DMS 273 treated with DMSO at 0.1 percent for 48 hours (cell line): ENCODE measurements around the gene DCTN2.
A peak's percentile ranks its signal among the peaks of the same experiment; 100 is the strongest.
"Not testable (repeated sequence)": the region's sequence is repeated elsewhere in the genome, so short reads cannot be mapped to it uniquely, and the experiment has no call there.

Experiments used
- DNase-seq: peaks from one replicate; lab custom pipeline; 2025; lab: John Stamatoyannopoulos, UW

The DCTN2 gene

DNA sequence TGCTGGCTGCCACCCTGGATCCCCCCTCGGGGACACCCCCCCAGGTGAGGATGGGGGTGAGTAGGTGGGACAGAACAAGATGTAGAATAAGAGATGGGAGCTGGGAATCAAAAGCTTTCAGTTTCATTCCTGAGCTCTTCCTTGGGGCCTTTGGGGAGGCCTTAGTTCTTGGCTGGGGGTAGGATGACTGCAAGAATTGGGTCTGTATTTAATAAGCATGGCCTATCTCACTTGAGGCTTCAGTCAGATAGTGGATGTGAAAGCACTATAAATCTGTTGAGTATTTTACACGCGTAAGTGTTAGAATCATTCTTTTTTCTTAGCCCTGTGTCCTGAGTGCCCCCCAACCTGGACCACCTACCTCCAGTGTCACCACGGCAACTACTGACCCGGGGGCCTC is 19.8 kb downstream of the DCTN2 start:
- DNase-seq = no peak

- no peak for DNase-seq
Measured at GRCh38 chr12:57526477-57527126, 20.4 kb downstream of the DCTN2 start.

DNA sequence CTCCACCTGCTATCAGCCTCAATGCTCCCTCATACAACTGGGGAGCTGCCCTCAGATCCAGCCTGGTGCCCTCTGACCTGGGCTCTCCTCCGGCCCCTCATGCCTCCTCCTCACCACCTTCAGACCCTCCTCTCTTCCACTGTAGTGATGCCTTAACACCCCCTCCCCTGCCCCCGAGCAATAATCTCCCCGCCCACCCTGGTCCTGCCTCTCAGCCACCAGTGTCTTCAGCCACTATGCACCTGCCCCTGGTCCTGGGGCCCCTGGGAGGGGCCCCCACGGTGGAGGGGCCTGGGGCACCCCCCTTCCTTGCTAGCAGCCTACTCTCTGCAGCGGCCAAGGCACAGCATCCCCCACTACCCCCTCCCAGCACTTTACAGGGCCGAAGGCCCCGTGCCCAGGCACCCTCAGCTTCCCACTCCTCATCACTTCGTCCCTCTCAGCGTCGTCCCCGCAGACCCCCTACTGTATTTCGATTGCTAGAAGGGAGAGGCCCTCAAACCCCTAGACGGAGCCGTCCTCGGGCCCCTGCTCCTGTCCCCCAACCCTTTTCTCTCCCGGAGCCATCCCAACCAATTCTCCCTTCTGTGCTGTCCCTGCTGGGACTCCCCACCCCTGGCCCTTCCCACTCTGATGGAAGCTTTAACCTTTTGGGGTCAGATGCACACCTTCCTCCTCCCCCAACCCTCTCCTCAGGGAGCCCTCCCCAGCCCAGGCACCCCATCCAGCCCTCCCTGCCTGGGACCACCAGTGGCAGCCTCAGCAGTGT is 21.2 kb downstream of the DCTN2 start:
- no peak for DNase-seq

GRCh38 chr12:57524814-57525614 is 22.0 kb downstream of the DCTN2 start:
- DNase-seq = no peak

- DNase-seq = no peak
Measured at GRCh38 chr12:57523706-57524614, 23.0 kb downstream of the DCTN2 start.

- no peak for DNase-seq
Measured at GRCh38 chr12:57522887-57523705, 23.9 kb downstream of the DCTN2 start.

DNA sequence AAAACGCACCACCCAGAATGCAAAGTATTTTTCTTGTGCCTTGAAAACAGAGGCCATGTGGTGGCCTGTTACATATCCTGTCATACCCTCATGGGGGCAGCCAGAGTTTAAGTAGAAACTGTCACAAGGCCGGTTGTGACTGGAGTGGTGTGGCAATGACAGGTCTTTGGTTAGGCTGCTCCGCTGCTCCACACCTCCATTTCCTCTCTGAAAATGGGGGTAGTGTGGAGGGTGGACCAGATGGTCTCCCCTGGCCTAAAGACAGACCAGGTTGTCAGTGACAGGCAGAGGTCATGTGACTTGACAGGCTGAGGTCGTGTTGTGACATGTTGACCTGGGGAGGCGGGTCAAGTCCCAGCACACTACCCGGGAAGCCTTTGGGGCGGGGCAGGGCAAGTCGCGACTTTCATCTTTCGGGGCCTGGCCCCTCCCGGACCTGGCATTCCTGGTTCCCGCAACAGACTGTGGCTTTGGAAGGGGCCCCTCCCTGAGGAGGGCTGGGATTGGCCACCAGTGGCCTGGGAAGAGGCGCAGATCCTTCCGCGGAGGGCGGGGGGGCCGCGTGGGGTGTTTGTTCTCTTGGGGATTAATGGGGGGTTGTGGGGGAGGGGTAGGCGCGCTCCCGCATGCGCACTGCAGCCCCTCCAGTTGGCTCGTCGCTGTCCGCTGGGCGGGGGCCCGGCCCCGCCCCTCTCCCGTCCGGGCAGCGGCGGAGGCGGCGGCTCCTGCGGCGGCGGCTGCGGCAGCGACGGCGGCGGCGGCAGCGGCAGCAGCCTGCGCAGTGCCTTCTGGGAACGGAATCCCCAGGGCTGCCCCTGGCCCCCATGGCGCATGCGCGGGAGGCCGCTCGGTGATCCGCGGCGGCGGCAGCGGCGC is 24.7 kb downstream of the DCTN2 start, which contains the start of gene MBD6:
TSS of gene MBD6 (plus strand) at position 814 of the 876 bp plus-strand sequence. CDS start 1,480 bp downstream, outside the sequence.
- DNase-seq = peak; percentile 81

GRCh38 chr12:57521525-57522010 is 25.4 kb downstream of the DCTN2 start:
- DNase-seq = peak; percentile 38

- peak; percentile 94 for DNase-seq
Measured at GRCh38 chr12:57520053-57520818, 26.8 kb downstream of the DCTN2 start, which contains the start of gene DDIT3. DDIT3 (minus strand) TSS chr12:57520514; CDS start chr12:57517406, 3,108 bp downstream.

DNA sequence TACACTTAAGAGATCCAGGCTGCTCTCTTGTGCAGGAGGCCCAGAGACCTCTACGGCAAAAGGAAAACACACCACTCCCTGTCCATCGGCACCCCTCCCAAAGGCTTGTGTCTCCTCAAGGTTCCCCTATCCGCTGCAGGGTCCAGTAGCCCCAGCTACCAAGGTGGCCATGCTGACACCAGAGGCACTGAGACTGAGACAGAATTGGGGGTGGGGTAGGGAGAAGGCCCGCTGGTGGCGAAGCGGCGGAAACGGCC is 27.3 kb downstream of the DCTN2 start:
- DNase-seq = no peak

DNA sequence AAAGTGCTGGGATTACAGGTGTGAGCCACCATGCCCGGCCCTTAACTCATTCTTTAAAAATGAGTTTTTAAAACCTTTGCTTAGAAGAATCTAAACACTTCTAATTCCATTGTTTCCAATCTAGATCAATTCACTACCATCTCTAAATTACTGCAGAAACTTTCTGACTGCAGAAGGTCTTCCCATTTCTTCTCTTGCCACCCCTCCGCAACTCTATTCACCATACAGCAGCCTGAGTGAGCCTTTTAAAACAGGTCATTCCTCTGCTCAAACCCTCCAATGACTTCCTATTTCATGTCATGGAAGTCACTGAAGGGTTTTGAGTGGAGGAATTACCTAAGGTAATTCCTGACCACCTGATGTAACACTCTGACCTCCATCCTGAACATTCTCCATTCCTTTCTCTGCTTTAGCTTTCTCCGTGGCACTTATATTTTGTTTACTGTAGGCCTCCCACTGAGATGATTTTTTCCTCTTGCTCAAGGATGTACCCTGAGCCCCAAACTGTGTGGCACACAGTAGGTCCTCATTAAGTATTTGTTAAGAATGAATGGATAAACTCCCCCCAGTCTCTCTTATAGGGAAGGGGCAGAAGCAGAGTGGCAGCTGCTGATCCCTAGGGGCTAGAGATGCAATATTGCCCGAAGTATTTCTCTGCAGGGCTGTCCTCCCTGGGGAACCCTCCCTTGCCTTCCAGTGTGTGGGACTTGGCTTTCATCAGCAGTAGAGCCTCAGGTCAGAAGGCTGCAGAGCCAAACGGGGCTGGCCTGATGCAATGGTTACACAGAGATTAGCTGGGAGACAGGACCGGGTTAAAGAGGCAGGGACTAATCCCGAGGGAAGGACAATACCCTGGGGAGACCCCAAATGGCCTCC is 27.8 kb downstream of the DCTN2 start:
- DNase-seq = no peak

GRCh38 chr12:57518176-57518919 is 28.6 kb downstream of the DCTN2 start:
- no peak for DNase-seq

DNA sequence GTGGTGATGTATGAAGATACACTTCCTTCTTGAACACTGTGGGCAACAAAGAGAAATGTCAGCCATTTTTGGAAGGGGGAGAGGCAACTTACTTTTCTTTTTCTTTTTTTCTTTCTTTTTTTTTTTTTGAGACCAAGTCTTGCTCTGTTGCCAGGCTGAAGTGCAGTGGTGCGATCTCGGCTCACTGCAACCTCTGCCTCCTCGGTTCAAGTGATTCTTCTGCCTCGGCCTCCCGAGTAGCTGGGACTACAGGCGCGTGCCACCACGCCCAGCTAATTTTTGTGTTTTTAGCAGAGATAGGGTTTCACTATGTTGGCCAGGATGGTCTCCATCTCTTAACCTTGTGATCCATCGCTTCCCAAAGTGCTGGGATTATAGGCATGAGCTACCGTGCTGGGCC is 29.3 kb downstream of the DCTN2 start:
- DNase-seq = not testable (repeated sequence)

- no peak for DNase-seq
Measured at GRCh38 chr12:57517187-57517586, 29.8 kb downstream of the DCTN2 start.

- DNase-seq = no peak
Measured at GRCh38 chr12:57516617-57517153, 30.3 kb downstream of the DCTN2 start.

DNA sequence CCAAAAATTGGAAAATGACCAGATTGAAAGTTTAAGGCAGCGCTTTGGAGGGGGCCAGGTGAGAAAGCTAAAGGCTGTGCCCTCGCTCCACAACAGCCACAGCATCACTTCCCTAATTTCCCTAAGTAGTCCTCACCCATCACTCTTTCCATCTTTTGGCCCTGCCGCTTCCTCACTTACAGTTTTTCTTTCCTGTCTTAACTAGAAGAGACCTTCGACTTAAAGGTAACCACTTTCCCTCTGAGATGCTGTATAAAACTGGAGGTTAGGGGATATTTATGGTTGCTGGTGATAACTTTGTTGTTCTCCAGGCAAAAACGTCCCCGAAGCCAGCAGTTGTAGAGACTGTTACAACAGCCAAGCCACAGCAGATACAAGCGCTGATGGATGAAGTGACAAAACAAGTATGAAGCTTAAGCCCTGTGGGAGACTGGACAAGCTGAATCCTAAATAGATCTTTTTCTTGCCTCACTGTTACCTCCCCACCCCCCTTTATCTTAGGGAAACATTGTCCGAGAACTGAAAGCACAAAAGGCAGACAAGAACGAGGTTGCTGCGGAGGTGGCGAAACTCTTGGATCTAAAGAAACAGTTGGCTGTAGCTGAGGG is 31.0 kb downstream of the DCTN2 start:
- DNase-seq = no peak
